ENCODE data around the gene DNAJC1. TPM values are rescaled to one million over a fixed set of nuclear protein-coding genes. Genes with fewer than 3 reads are reported as not detected.
"Not testable (repeated sequence)": the region's sequence is repeated elsewhere in the genome, so short reads cannot be mapped to it uniquely, and the experiment has no call there.

DNAJC1 gene
- total RNA-seq, 1 experiment from 2014 or later = 35.0 TPM

DNA sequence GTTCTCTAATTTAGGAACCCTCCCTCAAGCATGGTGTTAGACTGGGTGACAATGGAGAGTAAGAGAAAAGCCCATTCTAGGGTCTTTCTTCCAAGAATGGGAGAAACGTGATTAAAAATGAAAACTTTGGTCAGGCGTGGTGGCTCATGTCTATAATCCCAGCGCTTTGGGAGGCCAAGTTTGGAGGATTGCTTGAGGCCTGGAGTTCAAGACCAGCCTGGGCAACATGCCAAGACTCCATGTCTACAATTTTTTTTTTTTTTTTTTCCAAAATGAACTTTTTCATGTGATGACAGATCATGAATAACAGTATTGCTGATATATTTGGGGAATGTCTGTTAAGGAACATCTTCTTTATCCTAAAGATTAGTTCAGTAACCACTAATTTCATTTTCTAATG is 274.9 kb downstream of the DNAJC1 start:
- no peak for DNase-seq (ENCODE audit: low read depth)

DNA sequence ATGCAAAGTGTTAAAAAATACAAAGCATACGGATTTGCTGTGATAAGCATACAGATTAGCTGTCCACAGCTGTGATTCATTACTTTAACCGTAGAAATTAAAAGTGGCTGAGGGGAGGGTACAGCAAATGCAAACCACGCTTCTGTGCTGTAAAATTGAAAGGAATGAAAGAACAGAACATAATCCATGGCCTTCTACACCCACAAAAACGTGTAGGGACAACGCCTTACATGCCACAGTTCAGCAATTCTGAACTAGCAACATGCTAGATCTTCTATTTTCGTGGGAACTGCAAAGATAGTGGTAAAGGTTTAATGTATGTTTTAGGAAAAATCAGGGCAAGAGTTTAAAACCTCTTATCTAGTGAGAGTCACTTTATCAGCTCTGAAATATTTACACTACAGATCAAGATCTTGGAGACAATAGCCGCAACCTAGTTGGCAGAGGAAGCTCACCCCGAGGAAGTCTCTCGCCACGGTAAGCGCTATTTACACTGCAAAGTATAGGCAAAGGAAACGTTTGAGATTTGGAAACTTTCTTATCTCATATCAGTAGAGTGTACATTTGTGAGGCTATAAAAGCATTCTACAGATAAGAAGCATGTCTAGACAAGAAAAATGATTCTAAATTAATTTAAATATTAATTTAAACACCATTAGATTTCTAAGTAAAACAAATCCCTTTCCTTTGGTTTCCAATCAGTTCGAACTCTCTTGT is 275.9 kb downstream of the DNAJC1 start:
- no peak for DNase-seq (ENCODE audit: low read depth)

DNA sequence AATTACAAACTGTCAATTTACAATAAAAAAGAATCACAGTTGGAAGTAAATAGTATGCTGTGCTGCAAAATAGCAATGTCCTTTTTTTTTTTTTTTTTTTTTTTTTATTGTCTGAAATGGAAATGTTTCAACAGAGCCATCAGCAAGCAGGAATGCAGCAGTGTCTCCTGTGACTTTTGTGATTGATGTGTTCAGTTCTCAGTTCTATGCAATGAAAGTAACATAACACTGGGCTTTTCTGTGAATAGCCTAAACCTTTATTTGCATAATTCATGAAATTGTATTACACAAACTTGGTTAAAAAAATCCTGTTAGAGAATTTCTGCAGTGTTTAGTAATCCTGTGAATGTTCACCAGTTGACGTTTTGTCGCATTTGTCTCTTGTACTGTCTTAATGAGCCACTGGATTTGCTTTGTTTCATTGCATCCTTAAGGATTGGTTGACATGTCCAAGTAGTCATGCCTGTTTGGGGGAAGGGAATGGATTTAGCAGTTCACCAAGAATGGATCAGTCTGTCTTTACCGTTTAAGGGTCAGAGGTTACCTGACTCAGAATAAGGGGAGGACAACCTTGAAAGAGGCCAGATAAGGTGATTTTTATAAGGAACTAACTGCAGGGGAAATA is 276.8 kb downstream of the DNAJC1 start:
- no peak for DNase-seq (ENCODE audit: low read depth)

DNA sequence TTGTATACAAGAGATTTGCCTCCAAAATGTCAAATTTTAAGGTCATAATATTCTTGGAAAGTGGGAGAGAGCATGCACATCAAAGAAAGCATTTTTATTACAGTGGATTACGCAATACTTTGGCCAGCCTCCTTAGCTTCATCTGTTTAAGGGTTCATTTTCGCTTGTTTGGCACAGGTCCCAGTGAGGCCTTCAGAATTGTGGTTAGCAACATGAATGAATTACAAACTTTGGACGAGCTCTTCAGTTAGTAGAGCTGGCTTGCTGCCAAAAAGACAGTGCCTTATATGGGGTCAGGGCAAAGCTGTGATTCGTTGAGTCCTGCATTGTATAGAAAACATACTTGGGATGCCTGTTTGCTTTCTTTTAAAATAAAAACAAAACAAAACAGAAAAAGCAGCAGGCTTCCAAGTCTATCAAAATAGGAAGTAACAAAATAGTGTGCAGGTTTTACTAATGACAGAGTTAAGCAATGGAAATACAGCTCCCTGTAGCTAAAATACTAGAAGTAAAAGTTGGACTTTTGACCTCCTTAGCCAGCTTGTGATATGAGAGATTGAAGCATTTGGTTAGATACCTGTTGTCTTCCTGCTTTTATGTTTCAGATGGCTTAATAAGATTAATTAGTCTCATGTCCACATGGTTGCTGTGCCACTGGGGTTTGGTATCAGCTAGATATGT is 278.7 kb downstream of the DNAJC1 start:
- peak; percentile 94 for DNase-seq (ENCODE audit: low read depth)

DNA sequence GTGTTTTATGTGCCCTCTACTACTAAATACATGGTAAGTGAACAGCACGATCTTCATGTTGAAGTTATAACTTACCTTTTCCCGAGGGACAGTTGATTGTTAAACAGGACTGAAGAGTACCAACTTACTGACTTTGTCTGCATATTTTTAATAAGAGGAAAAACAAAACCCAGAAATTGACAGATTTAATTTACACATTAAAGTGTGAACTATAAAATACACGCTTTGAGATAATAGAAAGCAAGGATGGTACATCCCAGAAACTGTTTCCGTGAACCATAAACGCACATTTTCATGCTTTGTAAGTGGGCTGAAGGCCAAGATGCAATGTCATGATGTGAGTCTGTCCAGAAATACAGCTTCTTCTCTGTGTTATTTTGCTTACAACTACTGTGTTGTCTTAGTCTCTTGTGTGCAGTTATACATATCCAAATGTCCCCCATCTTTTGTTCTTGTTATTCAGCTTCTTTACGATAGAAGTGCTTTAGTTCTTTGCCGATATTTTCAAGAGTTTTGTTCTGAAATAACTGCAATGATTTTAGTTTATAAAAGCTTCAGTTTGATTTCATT is 279.4 kb downstream of the DNAJC1 start:
- no peak for DNase-seq (ENCODE audit: low read depth)

DNA sequence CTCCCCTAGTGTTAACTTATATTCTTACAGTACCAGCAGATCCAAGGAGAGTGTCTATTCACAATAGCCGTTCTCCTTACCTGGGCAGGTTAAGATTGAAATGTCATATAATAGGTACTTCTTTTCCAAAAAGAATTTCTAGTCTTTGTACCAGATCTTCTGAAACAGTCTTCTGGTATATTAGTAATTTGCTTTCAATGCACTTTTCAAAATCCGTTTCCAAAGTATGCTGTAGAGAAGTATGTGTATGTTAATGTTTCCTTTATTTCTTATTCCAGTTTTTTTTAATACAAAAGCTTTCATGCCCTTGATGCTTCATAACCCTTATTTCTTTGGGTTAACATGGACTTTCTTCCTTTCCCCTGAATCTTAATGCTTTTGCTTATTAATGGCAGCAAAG is 281.3 kb downstream of the DNAJC1 start:
- no peak for DNase-seq (ENCODE audit: low read depth)

DNA sequence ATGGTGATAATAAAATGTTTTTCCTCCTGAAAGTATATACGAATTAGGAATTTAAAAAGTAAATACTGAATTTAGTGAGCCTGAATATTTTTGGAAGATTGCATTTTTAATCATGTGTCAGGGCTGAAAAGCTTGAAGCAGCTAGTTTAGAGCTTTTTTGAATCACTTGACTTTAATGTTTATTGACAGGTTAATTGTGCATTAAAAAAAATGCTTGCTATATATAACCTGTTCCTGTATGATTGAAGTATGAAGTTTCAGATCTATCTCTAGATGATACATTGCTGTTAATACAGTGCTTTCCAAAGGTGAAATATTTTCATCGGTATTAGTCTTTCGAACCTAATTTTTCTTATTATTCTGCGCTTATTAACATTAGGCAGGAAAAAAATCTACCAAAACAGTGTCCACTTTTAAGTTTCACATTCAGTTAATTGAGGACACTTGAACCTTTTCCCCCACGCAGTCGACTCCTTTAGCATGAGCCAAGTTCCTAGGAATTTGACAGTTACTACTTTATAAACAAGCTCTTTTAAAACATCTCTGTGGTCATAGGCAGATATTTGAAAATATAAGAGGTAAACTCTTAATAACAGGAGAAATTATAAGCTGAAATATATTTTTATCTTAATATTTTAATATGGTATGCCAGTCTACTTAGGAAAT is 282.4 kb downstream of the DNAJC1 start:
- DNase-seq (ENCODE audit: low read depth) = no peak

DNA sequence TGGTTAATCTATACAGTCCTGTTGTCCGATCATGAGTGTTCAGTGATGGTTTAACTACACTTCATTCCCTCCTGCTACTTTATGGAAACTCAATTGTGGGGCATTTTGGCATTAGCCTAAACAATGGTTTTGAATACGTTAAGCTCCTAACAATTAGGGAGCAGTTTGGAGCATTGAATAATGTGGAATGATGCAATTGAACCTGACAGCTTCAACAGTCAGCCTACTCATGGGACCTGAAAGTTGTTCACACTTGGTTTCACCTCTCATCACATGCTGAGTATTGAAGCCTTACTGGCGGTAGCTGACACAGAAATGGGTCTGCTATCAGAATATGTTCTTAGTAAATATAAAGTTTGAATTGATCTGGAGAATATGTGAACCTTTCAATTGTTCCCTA is 283.4 kb downstream of the DNAJC1 start:
- no peak for DNase-seq (ENCODE audit: low read depth)

DNA sequence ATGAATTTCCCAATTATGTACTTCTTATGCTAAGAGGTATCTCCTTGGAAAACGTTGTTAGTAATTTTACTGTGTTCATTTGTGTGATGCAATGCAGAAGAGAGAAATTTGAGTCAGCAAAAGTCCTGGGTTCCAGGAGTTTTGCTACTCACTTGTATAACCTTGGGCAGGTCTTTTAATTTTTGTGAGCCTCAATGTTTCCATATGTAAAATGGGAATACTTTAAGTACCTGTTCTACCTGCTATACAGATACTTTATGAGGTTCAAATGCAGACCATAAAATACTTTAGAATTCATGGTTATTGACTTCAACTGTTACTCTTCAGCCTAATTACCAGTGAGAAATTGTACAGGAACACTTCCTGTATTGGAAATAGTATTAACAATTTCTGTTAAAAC is 284.0 kb downstream of the DNAJC1 start:
- DNase-seq (ENCODE audit: low read depth) = no peak

DNA sequence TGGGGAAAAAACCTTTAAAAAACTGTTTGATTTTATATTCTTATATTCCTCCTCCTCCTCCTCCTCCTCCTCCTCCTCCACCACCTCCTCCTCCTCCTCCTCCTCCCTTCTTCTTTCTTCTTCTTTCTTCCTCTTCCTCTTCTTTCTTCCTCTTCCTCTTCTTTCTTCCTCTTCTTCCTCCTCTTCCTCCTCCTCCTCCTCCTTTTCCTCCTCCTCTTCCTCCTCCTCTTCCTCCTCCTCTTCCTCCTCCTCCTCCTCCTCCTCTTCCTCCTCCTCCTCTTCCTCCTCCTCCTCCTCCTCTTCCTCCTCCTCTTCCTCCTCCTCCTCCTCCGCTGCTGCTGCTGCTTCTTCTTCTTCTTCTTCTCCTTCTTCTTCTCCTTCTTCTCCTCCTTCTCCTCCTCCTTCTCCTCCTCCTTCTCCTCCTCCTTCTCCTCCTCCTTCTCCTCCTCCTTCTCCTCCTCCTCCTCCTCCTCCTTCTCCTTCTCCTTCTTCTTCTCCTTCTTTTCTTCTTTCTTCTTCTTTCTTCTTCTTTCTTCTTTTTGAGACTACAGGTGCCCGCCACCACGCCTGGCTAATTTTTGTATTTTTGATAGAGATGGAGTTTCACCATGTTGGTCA is 286.0 kb downstream of the DNAJC1 start:
- not testable (repeated sequence) for DNase-seq (ENCODE audit: low read depth)

DNA sequence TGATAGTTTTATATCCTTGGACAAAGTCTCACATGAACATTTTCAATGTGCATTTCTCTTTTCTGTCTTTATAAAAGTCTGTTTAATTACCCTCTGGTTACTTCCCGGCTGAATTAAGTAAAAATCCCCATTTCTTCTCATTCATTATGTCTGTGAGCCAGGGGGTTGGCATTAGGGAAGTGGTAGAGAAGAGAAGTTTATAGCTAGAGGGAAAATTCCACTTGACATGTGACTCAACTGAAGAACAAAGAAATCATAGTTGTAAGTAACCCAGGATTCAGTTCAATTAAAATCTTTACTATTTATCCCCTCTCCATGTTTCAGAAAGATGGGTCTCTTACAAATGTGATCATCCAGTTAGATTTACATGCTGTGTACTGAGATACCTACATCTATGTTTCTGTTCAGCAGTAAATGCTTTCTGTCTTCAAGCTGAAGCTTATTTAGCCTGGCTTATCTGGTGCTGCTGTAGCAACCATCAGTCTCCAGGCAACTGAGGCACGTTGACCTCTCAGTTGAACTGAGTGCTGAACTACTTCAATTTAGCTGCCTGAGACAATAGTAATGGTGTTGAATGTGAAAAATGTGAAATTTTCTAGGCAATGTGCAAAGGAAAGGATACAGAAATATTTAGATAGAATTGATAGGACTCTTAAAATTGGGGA is 287.9 kb downstream of the DNAJC1 start:
- peak; percentile 35 for DNase-seq (ENCODE audit: low read depth)

DNA sequence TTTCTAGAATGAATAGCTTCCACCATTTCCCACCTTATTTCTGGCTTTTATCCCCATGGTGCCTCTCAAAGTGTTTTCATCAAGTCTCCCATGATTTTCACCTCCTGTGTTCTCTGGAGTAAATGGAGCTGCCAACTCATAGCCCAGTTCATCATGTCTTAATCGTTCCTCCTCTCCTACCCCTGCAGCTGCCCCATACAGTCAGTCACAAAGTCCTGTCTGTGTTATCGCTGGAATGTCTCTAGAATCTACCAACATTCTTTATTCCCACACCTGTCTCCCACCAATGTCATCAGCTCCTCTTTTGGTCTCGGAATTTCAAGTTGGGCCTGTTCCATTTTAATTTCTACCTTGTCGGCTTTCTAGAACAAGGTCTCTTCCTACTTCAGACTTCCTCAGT is 290.6 kb downstream of the DNAJC1 start:
- no peak for DNase-seq (ENCODE audit: low read depth)

DNA sequence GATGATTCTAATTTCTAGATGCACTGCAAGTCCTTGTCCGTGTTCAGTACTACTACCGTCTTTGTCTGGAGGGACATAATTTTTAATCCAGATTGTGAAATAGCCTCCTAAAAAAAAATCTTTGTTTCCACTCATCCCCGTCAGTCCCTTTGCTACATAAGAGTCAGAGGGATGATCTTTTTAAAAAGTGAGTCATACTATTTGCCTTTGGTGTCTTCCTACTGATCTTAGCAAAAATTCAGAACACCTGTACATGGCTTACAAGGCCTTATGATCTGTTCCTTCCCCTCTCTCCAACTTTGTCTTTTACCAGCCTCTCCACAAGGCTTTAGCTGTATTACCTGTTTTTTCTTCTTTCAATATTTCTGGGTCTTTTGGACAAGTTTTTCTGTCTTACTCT is 296.0 kb downstream of the DNAJC1 start:
- DNase-seq (ENCODE audit: low read depth) = no peak

Other genes with a start within 250 kb of the DNAJC1 start
- gene EBLN1, start 214.3 kb upstream of the DNAJC1 start, total RNA-seq (2014; rRNA removed; shearing (Covaris generic)) = not detected in 2 replicates

Data from Daoy (cell line).